ENCODE results near the gene AIFM1.

DNA sequence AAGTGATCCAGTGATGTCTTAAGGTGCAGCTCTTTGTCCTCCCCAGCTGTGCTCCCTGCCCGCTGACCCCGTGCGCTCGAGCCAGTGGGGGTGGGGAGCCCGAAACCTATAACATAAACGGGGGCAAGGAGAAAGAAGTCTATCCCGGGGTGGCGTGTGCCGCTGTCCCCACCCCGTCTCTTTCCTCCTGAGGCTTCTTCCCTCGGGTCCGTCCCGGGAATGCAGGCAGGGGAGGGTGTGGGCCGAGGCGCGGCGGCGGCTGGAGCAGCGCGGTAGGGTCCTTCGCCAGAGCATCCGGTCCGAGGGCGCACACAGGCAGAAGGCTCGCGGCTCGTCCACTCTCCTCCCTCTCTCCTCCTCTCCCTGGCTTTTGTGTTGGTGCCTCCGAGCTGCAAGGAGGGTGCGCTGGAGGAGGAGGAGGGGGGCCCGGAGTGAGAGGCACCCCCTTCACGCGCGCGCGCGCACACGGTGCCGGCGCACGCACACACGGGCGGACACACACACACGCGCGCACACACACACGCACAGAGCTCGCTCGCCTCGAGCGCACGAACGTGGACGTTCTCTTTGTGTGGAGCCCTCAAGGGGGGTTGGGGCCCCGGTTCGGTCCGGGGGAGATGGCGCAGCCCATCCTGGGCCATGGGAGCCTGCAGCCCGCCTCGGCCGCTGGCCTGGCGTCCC is 5.9 kb upstream of the AIFM1 start, which contains the start of gene RAB33A:
- TF ChIP-seq, protein P1, sequence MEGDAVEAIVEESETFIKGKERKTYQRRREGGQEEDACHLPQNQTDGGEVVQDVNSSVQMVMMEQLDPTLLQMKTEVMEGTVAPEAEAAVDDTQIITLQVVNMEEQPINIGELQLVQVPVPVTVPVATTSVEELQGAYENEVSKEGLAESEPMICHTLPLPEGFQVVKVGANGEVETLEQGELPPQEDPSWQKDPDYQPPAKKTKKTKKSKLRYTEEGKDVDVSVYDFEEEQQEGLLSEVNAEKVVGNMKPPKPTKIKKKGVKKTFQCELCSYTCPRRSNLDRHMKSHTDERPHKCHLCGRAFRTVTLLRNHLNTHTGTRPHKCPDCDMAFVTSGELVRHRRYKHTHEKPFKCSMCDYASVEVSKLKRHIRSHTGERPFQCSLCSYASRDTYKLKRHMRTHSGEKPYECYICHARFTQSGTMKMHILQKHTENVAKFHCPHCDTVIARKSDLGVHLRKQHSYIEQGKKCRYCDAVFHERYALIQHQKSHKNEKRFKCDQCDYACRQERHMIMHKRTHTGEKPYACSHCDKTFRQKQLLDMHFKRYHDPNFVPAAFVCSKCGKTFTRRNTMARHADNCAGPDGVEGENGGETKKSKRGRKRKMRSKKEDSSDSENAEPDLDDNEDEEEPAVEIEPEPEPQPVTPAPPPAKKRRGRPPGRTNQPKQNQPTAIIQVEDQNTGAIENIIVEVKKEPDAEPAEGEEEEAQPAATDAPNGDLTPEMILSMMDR (IDR thresholded peaks at IDR 0.05): no peak
- TF ChIP-seq POLR2A (IDR thresholded peaks at IDR 0.05): no peak

All from vagina (tissue), 2 donors.